Activated naive CD8-positive, alpha-beta T cell (primary cell): ENCODE measurements around the gene FBXL17.

ENCODE experiments used
- H3K27ac Mint-ChIP-seq: one replicate; pipeline ENCODE4 v1.8.0; 2021; ENCODE audit warnings: mixed read lengths
- H3K27me3 Mint-ChIP-seq: one replicate; pipeline ENCODE4 v1.8.0; 2021; ENCODE audit warnings: mixed read lengths
- H3K36me3 Mint-ChIP-seq: one replicate; pipeline ENCODE4 v1.8.0; 2021; ENCODE audit warnings: mixed read lengths
- H3K4me1 Mint-ChIP-seq: one replicate; pipeline ENCODE4 v1.8.0; 2021; ENCODE audit warnings: low read depth, mixed read lengths
- H3K4me3 Mint-ChIP-seq: one replicate; pipeline ENCODE4 v1.8.0; 2021; ENCODE audit warnings: mild to moderate bottlenecking, mixed read lengths
- H3K9me3 Mint-ChIP-seq: one replicate; pipeline ENCODE4 v1.8.0; 2021; ENCODE audit warnings: low read depth, mixed read lengths

Gene FBXL17

GRCh38 chr5:108054349-108054748, 327.5 kb downstream of the FBXL17 start:
- H3K9me3 Mint-ChIP-seq = no peaks in the 10 kb centered on the region
- no peaks in the 10 kb centered on the region for H3K27me3 Mint-ChIP-seq
- no peaks in the 10 kb centered on the region for H3K4me1 Mint-ChIP-seq
- no peak overlapping the region for H3K27ac Mint-ChIP-seq
- peaks cover 39% of the 10 kb centered on the region for H3K36me3 Mint-ChIP-seq
- H3K4me3 Mint-ChIP-seq = no peak overlapping the region

GRCh38 chr5:108046955-108047670, 334.8 kb downstream of the FBXL17 start:
- no peak overlapping the region for H3K27ac Mint-ChIP-seq
- no peaks in the 10 kb centered on the region for H3K4me1 Mint-ChIP-seq
- no peak overlapping the region for H3K4me3 Mint-ChIP-seq
- no peaks in the 10 kb centered on the region for H3K9me3 Mint-ChIP-seq
- H3K36me3 Mint-ChIP-seq = peaks cover 52% of the 10 kb centered on the region
- no peaks in the 10 kb centered on the region for H3K27me3 Mint-ChIP-seq

- Mint-ChIP-seq H3K9me3 (no peaks in the 10 kb centered on the region), H3K36me3 (peaks cover 6% of the 10 kb centered on the region), H3K4me1 (no peaks in the 10 kb centered on the region), H3K27ac (no peak overlapping the region), H3K27me3 (no peaks in the 10 kb centered on the region), H3K4me3 (no peak overlapping the region)
These were observed 345.4 kb downstream of the FBXL17 start for GRCh38 chr5:108036482-108036881.

GRCh38 chr5:108028883-108029282, 353.0 kb downstream of the FBXL17 start:
- Mint-ChIP-seq H3K27me3 (no peaks in the 10 kb centered on the region), H3K9me3 (no peaks in the 10 kb centered on the region), H3K27ac (no peak overlapping the region), H3K36me3 (peaks cover 9% of the 10 kb centered on the region), H3K4me3 (no peak overlapping the region), H3K4me1 (no peaks in the 10 kb centered on the region)

GRCh38 chr5:108028412-108028811, 353.5 kb downstream of the FBXL17 start:
- Mint-ChIP-seq H3K27me3 (no peaks in the 10 kb centered on the region), H3K4me3 (no peak overlapping the region), H3K36me3 (peaks cover 7% of the 10 kb centered on the region), H3K4me1 (no peaks in the 10 kb centered on the region), H3K9me3 (no peaks in the 10 kb centered on the region), H3K27ac (no peak overlapping the region)

GRCh38 chr5:108025957-108026356, 355.9 kb downstream of the FBXL17 start:
- H3K27me3 Mint-ChIP-seq = no peaks in the 10 kb centered on the region
- H3K27ac Mint-ChIP-seq = no peak overlapping the region
- no peak overlapping the region for H3K4me3 Mint-ChIP-seq
- H3K36me3 Mint-ChIP-seq = peaks cover 5% of the 10 kb centered on the region
- no peaks in the 10 kb centered on the region for H3K4me1 Mint-ChIP-seq
- no peaks in the 10 kb centered on the region for H3K9me3 Mint-ChIP-seq

GRCh38 chr5:108024986-108025385, 356.9 kb downstream of the FBXL17 start:
- Mint-ChIP-seq H3K27me3 (no peaks in the 10 kb centered on the region), H3K36me3 (peaks cover 3% of the 10 kb centered on the region), H3K27ac (no peak overlapping the region), H3K4me3 (no peak overlapping the region), H3K4me1 (no peaks in the 10 kb centered on the region), H3K9me3 (no peaks in the 10 kb centered on the region)

- Mint-ChIP-seq H3K27ac (no peak overlapping the region), H3K4me3 (no peak overlapping the region), H3K27me3 (no peaks in the 10 kb centered on the region)
These were observed 365.8 kb downstream of the FBXL17 start for GRCh38 chr5:108016101-108016500.

GRCh38 chr5:108006791-108007190, 375.1 kb downstream of the FBXL17 start:
- no peak overlapping the region for H3K4me3 Mint-ChIP-seq
- H3K27me3 Mint-ChIP-seq = no peaks in the 10 kb centered on the region
- peaks cover 16% of the 10 kb centered on the region for H3K4me1 Mint-ChIP-seq
- no peaks in the 10 kb centered on the region for H3K9me3 Mint-ChIP-seq
- peaks cover 3% of the 10 kb centered on the region for H3K36me3 Mint-ChIP-seq
- no peak overlapping the region for H3K27ac Mint-ChIP-seq

More at GRCh38 chr5:108016101-108016500, 365.8 kb downstream of the FBXL17 start:
- no peaks in the 10 kb centered on the region for H3K9me3 Mint-ChIP-seq
- peaks cover 15% of the 10 kb centered on the region for H3K36me3 Mint-ChIP-seq
- no peaks in the 10 kb centered on the region for H3K4me1 Mint-ChIP-seq

- Mint-ChIP-seq H3K9me3 (no peaks in the 10 kb centered on the region), H3K4me1 (peaks cover 16% of the 10 kb centered on the region), H3K27ac (peak overlapping the region; percentile 65), H3K27me3 (no peaks in the 10 kb centered on the region), H3K36me3 (peaks cover 3% of the 10 kb centered on the region), H3K4me3 (peak overlapping the region; percentile 48)
These were observed 378.7 kb downstream of the FBXL17 start for GRCh38 chr5:108003178-108003577.

GRCh38 chr5:108001222-108001621, 380.7 kb downstream of the FBXL17 start:
- no peak overlapping the region for H3K4me3 Mint-ChIP-seq
- no peaks in the 10 kb centered on the region for H3K9me3 Mint-ChIP-seq
- H3K27ac Mint-ChIP-seq = no peak overlapping the region
- H3K4me1 Mint-ChIP-seq = peaks cover 16% of the 10 kb centered on the region
- peaks cover 11% of the 10 kb centered on the region for H3K36me3 Mint-ChIP-seq
- H3K27me3 Mint-ChIP-seq = no peaks in the 10 kb centered on the region

GRCh38 chr5:107997338-107997980, 384.4 kb downstream of the FBXL17 start:
- Mint-ChIP-seq H3K27ac (no peak overlapping the region), H3K36me3 (peaks cover 10% of the 10 kb centered on the region), H3K4me1 (peaks cover 3% of the 10 kb centered on the region), H3K4me3 (no peak overlapping the region), H3K27me3 (no peaks in the 10 kb centered on the region), H3K9me3 (no peaks in the 10 kb centered on the region)

GRCh38 chr5:107993341-107993740, 388.6 kb downstream of the FBXL17 start:
- no peak overlapping the region for H3K4me3 Mint-ChIP-seq
- no peaks in the 10 kb centered on the region for H3K27me3 Mint-ChIP-seq
- H3K27ac Mint-ChIP-seq = no peak overlapping the region
- H3K4me1 Mint-ChIP-seq = no peaks in the 10 kb centered on the region
- no peaks in the 10 kb centered on the region for H3K9me3 Mint-ChIP-seq
- H3K36me3 Mint-ChIP-seq = peaks cover 13% of the 10 kb centered on the region

GRCh38 chr5:107990881-107991810, 390.8 kb downstream of the FBXL17 start:
- H3K4me3 Mint-ChIP-seq = no peak overlapping the region
- H3K36me3 Mint-ChIP-seq = peaks cover 5% of the 10 kb centered on the region
- peaks cover 1% of the 10 kb centered on the region for H3K4me1 Mint-ChIP-seq
- no peaks in the 10 kb centered on the region for H3K27me3 Mint-ChIP-seq
- no peak overlapping the region for H3K27ac Mint-ChIP-seq
- H3K9me3 Mint-ChIP-seq = no peaks in the 10 kb centered on the region

GRCh38 chr5:107985144-107985543, 396.8 kb downstream of the FBXL17 start:
- Mint-ChIP-seq H3K27me3 (no peaks in the 10 kb centered on the region), H3K27ac (no peak overlapping the region), H3K9me3 (no peaks in the 10 kb centered on the region), H3K36me3 (peaks cover 14% of the 10 kb centered on the region), H3K4me1 (peaks cover 10% of the 10 kb centered on the region), H3K4me3 (no peak overlapping the region)
